DND-41 (cell line): Measurements from ENCODE around the gene SP140L.
"Not testable (repeated sequence)": the region's sequence is repeated elsewhere in the genome, so short reads cannot be mapped to it uniquely, and the experiment has no call there.

ENCODE experiments used
- ATAC-seq: fragments of 200-7000 bp; cut with Tn5 transposase; 3 replicates; pipeline ENCODE4 v1.9.1; 2021; ENCODE audit warnings: low read depth; ENCODE audit not compliant: insufficient read depth
- DNase-seq: peaks from one replicate; pipeline ENCODE4 v3.0.0-alpha.2; 2020
- H2AFZ ChIP-seq: 2 replicates; pipeline ENCODE4 v1.6.0; 2012; ENCODE audit warnings: low read depth, low read length
- H3K27ac ChIP-seq: 2 replicates; pipeline ENCODE4 v1.5.1; 2012; ENCODE audit warnings: low read length, inconsistent platforms
- H3K27me3 ChIP-seq: fragments of 200-600 bp; sonication (generic); 2 replicates; pipeline ENCODE4 v1.6.0; 2012; ENCODE audit warnings: low read length, mild to moderate bottlenecking, inconsistent platforms; ENCODE audit not compliant: insufficient read depth, poor library complexity
- H3K36me3 ChIP-seq: 2 replicates; pipeline ENCODE4 v1.5.1; 2012; ENCODE audit warnings: low read length, inconsistent platforms; ENCODE audit not compliant: insufficient read depth
- H3K4me1 ChIP-seq: 2 replicates; pipeline ENCODE4 v1.5.1; 2012; ENCODE audit warnings: mild to moderate bottlenecking, low read length; ENCODE audit not compliant: insufficient read depth
- H3K4me2 ChIP-seq: 2 replicates; pipeline ENCODE4 v1.6.0; 2012; ENCODE audit warnings: mild to moderate bottlenecking, moderate library complexity, low read length, inconsistent platforms; ENCODE audit not compliant: insufficient read depth
- H3K4me3 ChIP-seq, 2 experiments: fragments of 200-600 bp in 1 of 2; shearing (Covaris generic) in 1 of 2; 2 replicates each; pipeline ENCODE4 v1.5.1; 2012 to 2016; ENCODE audit warnings: inconsistent platforms in 2 of 2, low read length in 2 of 2, mild to moderate bottlenecking in 2 of 2, low read depth in 1 of 2, moderate library complexity in 1 of 2
- H3K79me2 ChIP-seq: 2 replicates; pipeline ENCODE4 v1.6.0; 2012; ENCODE audit warnings: low read length, inconsistent platforms; ENCODE audit not compliant: insufficient read depth
- H3K9ac ChIP-seq: 2 replicates; pipeline ENCODE4 v1.6.0; 2012; ENCODE audit warnings: low read depth, mild to moderate bottlenecking, inconsistent platforms, low read length, moderate library complexity
- H3K9me3 ChIP-seq: 2 replicates; pipeline ENCODE4 v1.5.1; 2012; ENCODE audit warnings: low read length, moderate library complexity, mild to moderate bottlenecking, inconsistent platforms; ENCODE audit not compliant: insufficient read depth, severe bottlenecking
- H4K20me1 ChIP-seq: 2 replicates; pipeline ENCODE4 v1.6.0; 2012; ENCODE audit warnings: low read length; ENCODE audit not compliant: insufficient read depth
- CTCF ChIP-seq: IDR thresholded peaks from 2 replicates; pipeline ENCODE4 v1.5.1; 2012; ENCODE audit warnings: borderline replicate concordance, low read length, moderate library complexity, mild to moderate bottlenecking; ENCODE audit not compliant: poor library complexity, severe bottlenecking; ENCODE audit errors: extremely low read depth
- EZH2 ChIP-seq: IDR thresholded peaks from 3 replicates; pipeline ENCODE4 v1.6.1; 2012; ENCODE audit warnings: borderline replicate concordance, low read depth, mild to moderate bottlenecking, moderate library complexity, low read length, inconsistent platforms; ENCODE audit not compliant: severe bottlenecking

The SP140L gene

GRCh38 chr2:230405824-230406223 is 78.8 kb downstream of the SP140L start:
- Histone ChIP-seq H4K20me1 (no peaks in the 10 kb centered on the region), H3K4me2 (no peak overlapping the region), H3K4me1 (peaks cover 2% of the 10 kb centered on the region), H3K27me3 (no peaks in the 10 kb centered on the region), H3K27ac (no peak overlapping the region), H3K9ac (no peak overlapping the region), H3K79me2 (no peaks in the 10 kb centered on the region), H3K4me3 (no peak overlapping the region), H2AFZ (no peak overlapping the region), H3K9me3 (no peaks in the 10 kb centered on the region), H3K36me3 (peaks cover 21% of the 10 kb centered on the region)
- ATAC-seq: no peak
- no peak for DNase-seq
- TF ChIP-seq CTCF (no peak), EZH2 (no peak)

GRCh38 chr2:230408244-230408842 is 81.3 kb downstream of the SP140L start:
- no peak for ATAC-seq
- no peaks in the 10 kb centered on the region for H3K9me3 ChIP-seq
- H3K9ac ChIP-seq: no peak overlapping the region
- no peak for DNase-seq
- peaks cover 22% of the 10 kb centered on the region for H3K4me1 ChIP-seq
- H4K20me1 ChIP-seq: no peaks in the 10 kb centered on the region
- H3K4me2 ChIP-seq: no peak overlapping the region
- H3K79me2 ChIP-seq: no peaks in the 10 kb centered on the region
- no peaks in the 10 kb centered on the region for H3K27me3 ChIP-seq
- no peak overlapping the region for H2AFZ ChIP-seq
- peaks cover 11% of the 10 kb centered on the region; the same call in 1 of the 2 replicates for H3K36me3 ChIP-seq
- H3K27ac ChIP-seq: no peak overlapping the region
- H3K4me3 ChIP-seq: no peak overlapping the region
- no peak for TF ChIP-seq CTCF
- TF ChIP-seq EZH2: no peak

GRCh38 chr2:230409316-230409715 is 82.3 kb downstream of the SP140L start:
- not testable (repeated sequence) for H3K27me3 ChIP-seq, DNase-seq, H4K20me1 ChIP-seq, H2AFZ ChIP-seq, H3K4me3 ChIP-seq, H3K79me2 ChIP-seq, ATAC-seq, H3K9ac ChIP-seq, H3K4me2 ChIP-seq, H3K36me3 ChIP-seq, H3K27ac ChIP-seq, H3K9me3 ChIP-seq
- peaks cover 22% of the 10 kb centered on the region for H3K4me1 ChIP-seq

GRCh38 chr2:230410263-230410662 is 83.3 kb downstream of the SP140L start:
- Histone ChIP-seq H3K36me3 (no peaks in the 10 kb centered on the region), H3K27ac (no peak overlapping the region), H3K4me3 (no peak overlapping the region), H3K27me3 (no peaks in the 10 kb centered on the region), H3K9ac (no peak overlapping the region), H3K4me1 (peaks cover 26% of the 10 kb centered on the region), H3K9me3 (no peaks in the 10 kb centered on the region), H2AFZ (no peak overlapping the region), H4K20me1 (no peaks in the 10 kb centered on the region), H3K79me2 (no peaks in the 10 kb centered on the region), H3K4me2 (no peak overlapping the region)
- TF ChIP-seq CTCF (no peak), EZH2 (no peak)
- ATAC-seq: no peak
- DNase-seq: no peak
